NCI-H1105 (cell line): ENCODE measurements around the gene REC114.
"Not testable (repeated sequence)": the region's sequence is repeated elsewhere in the genome, so short reads cannot be mapped to it uniquely, and the experiment has no call there.

Experiments used
- DNase-seq: peaks from one replicate; lab custom pipeline; 2025; lab: John Stamatoyannopoulos, UW

Gene REC114

DNA sequence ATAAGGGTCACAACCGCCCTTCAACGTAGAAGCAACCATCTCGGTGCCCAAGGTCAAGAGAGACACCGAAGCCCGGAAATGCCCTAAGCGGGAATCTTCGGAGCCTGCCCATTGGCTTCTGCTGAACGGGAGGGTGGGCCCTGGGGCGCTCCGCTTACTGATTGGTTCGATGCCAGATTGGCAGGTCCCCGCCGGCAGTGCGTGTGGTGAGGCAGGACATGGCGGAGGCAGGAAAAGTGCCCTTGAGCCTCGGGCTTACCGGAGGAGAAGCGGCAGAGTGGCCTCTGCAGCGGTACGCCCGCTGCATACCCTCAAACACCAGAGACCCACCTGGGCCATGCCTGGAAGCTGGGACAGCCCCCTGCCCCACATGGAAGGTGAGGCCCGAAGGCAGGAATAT, at the start of gene REC114:
Gene REC114, plus strand, starts transcription at position 197 of the 400 bp plus-strand sequence. Its CDS starts 22 bp downstream, at position 219.
- DNase-seq: no peak

GRCh38 chr15:73393336-73393735, 49.6 kb upstream of the REC114 start:
- no peak for DNase-seq

DNA sequence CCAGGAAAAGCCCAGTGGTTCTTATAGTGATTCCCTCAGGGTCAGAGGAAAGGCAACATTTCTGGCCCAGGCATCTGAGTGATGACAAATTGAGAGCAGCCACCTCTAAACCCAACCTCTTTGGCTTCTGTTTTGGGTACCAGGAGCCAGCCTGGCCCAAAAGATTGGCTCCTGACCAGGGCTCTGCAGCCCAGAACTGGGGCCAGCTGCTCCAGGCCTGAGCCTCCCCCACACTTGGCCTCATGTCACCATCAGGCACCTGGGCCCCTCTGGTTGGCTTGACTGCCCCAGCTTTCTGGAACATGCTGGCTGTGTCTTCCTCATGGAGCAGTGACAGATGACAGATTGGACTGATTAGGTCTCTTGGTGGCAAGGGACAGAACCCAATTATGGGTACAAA, 48.2 kb upstream of the REC114 start:
- no peak for DNase-seq

DNA sequence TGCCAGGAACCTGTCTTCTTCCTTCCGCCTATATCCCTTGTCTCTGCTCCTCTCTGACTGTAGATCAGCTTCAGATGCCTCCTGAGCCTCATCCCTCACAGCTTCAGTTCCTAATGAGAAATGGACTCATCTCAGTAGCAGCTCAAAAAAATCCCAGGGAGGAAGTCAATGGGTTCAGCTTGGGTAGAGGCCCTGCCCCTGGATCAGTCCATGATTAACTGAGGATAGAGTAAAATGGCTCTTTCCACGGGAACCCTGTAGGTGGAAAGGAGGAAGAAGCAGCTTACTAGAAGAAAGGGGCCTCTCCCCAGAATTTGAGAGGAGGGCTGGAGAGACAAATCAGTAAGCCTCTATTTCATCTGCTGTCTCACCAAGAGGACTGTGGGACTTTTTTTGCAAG, 47.3 kb upstream of the REC114 start:
- DNase-seq: no peak

DNA sequence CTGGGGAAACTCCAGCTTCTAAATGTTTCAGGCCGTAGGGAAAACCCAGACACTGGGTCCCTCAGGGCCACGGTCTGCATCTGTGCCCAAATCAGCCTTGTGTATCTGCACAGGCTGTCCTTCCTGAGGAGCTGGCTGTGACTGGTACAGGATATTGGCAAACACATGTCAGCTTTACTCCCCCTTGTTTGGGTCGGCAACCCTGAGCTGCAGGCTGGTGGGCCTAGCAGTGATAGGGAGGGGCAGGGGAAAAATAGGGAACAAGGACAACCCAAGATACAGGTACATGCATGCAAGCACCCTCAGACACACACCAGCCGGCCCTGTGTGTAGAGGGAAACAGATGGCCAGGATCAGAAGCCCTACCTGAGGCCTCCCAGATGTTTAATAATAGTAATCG, 45.5 kb upstream of the REC114 start:
- DNase-seq: no peak

DNA sequence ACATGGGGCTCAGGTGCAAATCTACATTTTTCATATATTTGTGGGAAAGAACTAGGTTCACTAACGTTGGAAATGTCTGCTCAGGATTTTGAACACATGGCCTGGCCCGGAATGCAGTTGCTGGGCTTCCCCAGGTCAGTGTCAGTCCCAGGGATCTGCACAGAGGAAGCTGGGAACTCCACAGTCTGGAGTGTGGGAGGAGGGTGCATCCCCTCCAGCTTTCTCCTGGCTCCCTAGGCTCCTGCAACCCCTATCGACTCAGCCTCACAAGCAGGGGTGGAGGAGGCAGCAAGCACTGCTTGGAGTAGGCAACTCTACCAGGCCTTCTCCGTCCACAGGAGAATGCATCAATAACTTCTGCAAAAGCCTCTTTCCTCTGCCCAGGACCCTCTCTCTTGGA, 44.1 kb upstream of the REC114 start:
- no peak for DNase-seq

DNA sequence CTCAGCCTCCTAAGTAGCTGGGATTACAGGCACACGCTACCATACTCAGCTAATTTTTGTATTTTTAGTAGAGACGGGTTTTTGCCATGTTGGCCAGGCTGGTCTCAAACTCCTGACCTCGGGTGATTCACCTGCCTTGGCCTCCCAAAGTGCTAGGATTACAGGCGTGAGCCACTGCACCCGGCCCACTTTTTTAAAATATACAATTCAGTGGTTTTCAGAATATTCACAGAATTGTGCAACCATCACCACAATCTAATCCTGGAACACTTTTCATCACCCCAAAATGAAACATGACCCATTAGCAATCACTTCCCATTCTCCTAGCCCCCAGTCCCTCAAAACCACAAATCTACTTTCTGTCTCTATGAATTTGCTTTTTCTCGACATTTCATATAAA, 42.7 kb upstream of the REC114 start:
- DNase-seq: not testable (repeated sequence)

GRCh38 chr15:73403171-73403570, 39.8 kb upstream of the REC114 start:
- DNase-seq: no peak

DNA sequence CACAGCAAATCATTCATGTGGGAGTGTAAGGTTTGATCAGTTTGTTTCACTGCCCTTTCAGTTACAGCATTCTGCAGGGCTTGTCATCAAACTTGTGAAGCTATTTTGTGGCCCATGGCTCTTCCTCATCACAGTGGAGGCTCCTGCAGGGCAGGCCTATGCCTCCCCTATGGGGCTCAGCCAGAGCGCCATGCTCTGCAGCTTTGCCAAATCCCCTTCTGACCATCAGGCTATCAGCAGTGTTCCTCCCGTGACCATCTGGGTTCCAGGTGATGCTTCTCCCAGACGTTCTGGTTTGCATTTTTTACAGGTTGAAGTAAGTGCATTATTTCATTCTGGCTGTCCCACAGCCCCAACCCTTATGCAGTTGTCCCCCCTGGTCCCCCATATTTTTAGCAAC, 28.1 kb upstream of the REC114 start:
- DNase-seq: no peak

DNA sequence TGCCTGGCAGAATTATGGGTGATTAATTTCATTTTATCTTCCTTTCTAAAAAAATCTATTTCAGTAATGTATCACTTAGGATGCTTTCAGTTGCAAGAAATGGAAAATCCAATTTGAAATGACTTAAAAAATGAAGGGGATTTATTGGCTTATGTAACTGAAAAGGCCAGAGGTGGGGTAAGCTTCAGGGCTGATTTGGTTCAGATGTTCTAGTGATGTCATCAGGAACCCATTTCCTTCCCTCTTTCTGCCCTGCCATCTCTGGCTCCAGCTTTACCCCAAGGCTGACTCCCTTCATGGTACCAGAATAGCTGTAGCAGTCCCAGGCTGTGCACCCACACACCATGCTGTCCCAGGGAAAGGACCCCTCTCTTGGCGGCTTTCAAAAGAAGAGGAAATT, 18.5 kb upstream of the REC114 start:
- DNase-seq: no peak

DNA sequence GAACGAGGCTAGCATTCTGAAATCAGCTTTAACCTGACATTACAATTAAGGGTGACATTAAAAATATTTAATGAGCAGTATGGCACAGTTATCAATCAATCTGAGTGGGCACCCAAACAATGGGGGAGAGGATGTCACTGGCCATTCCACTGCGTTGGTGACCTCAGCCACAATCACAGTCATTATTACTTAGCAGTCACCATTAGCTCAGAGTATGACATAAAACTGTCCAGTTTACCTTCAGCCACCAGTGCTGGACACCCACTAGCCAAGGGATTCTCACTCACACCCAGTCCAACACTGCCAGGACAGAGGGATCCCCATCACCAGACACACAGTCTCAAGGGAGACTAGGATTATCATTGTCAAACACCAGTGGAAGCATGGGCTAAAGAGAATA, 17.5 kb upstream of the REC114 start:
- no peak for DNase-seq

GRCh38 chr15:73426323-73426994, 16.5 kb upstream of the REC114 start:
- DNase-seq: no peak

DNA sequence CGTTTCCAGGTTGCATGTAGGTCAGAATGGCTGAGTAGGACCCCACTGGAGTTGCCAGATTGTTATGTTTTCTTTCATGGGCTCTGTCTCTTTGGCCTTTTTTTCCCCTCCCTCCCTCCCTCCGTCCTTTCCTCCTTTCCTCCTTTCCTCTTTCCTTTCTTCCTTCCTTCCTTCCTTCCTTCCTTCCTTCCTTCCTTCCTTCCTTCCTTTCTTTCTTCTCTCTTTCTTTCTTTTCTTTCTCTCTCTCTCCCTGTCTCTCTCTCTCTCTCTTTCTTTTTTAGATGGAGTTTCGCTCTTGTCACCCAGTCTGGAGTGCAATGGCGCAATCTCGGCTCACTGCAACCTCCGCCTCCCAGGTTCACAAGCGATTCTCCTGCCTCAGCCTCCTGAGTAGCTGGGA, 11.6 kb upstream of the REC114 start:
- DNase-seq: not testable (repeated sequence)

DNA sequence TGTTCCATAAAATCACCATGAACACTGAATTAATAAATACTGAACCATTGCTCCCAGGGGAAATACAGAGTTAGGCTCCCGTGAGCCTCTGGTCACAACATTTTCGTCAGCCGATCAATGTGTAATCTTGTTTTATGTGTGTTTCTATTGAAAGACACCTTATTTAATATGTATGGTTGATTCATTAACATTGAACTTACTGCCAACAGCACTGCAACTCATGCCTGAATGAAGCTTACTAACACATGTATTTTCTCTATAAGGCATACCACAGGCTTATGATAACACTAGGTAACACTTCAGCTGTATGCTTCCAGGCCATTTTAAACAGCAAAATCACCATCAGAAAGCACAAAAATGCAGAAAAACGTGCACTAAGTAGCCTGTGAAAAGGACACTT, 9.1 kb upstream of the REC114 start:
- no peak for DNase-seq

DNA sequence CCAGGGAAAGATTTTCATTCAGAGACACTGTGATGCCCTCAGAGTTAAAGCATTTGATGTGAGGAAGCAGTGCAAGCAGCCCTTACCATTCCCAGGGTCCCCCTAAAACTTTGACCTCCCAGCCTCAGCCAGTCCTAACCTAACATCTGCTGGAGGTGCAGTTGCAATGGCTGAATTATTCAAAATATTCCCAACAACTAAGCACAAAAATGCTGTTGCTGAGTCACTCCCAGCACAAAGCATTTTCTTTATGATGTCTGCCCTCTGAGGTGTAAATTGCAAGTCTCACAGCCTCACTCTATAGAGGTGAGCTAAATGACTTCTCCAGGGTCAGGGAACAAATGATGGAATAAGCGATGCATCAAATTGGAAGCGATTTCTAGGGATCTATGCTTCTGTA, 6.4 kb upstream of the REC114 start:
- no peak for DNase-seq

- no peak for DNase-seq
Observed at GRCh38 chr15:73437543-73438109, 5.3 kb upstream of the REC114 start.

DNA sequence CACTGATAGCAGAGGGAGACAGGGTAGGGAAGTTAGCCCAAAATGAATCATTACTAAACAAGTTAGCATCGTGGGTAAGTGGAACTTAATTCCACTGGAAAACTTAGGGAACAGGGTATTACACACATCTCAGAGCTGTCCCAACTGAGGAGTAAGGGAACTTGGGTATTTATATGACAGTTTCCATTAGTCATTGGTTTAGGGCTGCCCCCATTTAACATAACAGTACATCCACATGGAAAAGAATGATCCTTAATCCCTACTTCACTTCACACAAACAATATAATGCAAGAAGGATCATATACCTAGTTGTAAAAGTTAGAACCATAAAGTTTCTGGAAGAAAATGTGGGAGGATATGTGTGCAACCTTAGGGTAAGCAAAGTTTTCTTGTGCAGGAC, 4.3 kb upstream of the REC114 start:
- no peak for DNase-seq

GRCh38 chr15:73440571-73440970, 2.4 kb upstream of the REC114 start:
- DNase-seq: no peak

- no peak for DNase-seq
Observed at GRCh38 chr15:73442421-73442820, 543 bp upstream of the REC114 start.

GRCh38 chr15:73447471-73447870, 4.5 kb downstream of the REC114 start:
- DNase-seq: not testable (repeated sequence)

DNA sequence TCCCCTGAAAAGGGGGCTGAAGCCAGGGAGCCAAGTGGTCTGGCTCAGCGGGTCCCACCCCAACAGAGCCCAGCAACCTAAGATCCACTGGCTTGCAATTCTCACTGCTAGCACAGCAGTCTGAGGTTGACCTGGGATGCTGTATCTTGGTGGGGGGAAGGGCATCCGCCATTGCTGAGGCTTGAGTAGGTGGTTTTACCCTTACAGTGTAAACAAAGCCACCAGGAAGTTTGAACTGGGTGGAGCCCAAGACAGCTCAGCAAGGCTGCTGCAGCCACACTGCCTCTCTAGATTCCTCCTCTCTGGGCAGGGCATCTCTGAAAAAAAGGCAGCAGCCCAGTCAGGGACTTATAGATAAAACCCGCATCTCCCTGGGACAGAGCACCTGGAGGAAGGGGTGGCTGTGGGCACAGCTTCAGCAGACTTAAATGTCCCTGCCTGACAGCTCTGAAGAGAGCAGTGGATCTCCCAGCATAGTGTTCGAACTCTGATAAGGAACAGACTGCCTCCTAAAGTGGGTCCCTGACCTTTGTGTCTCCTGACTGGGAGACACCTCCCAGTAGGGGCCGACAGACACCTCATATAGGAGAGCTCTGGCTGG, 5.3 kb downstream of the REC114 start:
- DNase-seq: not testable (repeated sequence)

DNA sequence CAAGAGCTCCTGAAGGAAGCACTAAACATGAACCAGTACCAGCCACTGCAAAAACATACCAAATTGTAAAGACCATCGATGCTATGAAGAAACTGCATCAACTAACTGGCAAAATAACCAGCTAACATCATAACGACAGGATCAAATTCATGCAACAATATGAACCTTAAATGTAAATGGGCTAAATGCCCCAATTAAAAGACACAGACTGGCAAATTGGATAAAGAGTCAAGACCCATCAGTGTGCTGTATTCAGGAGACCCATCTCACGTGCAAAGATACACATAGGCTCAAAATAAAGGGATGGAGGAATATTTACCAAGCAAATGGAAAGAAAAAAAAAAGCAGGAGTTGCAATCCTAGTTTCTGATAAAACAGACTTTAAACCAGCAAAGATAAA, 7.0 kb downstream of the REC114 start:
- DNase-seq: not testable (repeated sequence)

- no peak for DNase-seq
Observed at GRCh38 chr15:73454096-73454495, 11.1 kb downstream of the REC114 start.

GRCh38 chr15:73455876-73456275, 12.9 kb downstream of the REC114 start:
- DNase-seq: no peak
